ENCODE data around the gene GLI2. TPM values are rescaled to one million over a fixed set of nuclear protein-coding genes. Genes with fewer than 3 reads are reported as not detected.

GLI2 gene
- total and polyA plus RNA-seq, 2 of the 4 experiments (the other 2 are of a cell fraction) = 3.8 to 26.0 TPM

GRCh38 chr2:120761911-120762310, 26.2 kb downstream of the GLI2 start:
- Histone ChIP-seq H3K4me1 (ENCODE audit: control insufficient read depth, insufficient read depth, low read length) (peaks cover 75% of the 10 kb centered on the region), H3K36me3 (ENCODE audit: control insufficient read depth, insufficient read depth, low read length) (no peaks in the 10 kb centered on the region), H3K9me1 (ENCODE audit: insufficient read depth, low read length) (peaks cover 79% of the 10 kb centered on the region)

More at GRCh38 chr2:120761911-120762310, 26.2 kb downstream of the GLI2 start:
- intact Hi-C loops (cut with micrococcal nuclease) = no loop called here
- Histone ChIP-seq H2AK9ac (replicated peaks; ENCODE audit: low read depth, low read length, poor library complexity) (no peak overlapping the region), H2BK20ac (ENCODE audit: low read depth, low read length) (no peak overlapping the region), H3K4me2 (ENCODE audit: low read depth, low read length) (no peak overlapping the region), H2AK5ac (ENCODE audit: low read depth, low read length) (no peak overlapping the region), H4K8ac (ENCODE audit: low read depth in 2 of 2, low read length in 2 of 2) (no peak overlapping the region; a peak in 1 of 4 replicates), H3K18ac (ENCODE audit: low read depth, low read length) (no peak overlapping the region), H2BK15ac (ENCODE audit: low read depth, low read length) (no peak overlapping the region), H3K27me3 (ENCODE audit: control insufficient read depth, insufficient read depth, low read length) (no peaks in the 10 kb centered on the region), H2AFZ (replicated peaks; ENCODE audit: low read length, poor library complexity) (no peak overlapping the region), H4K91ac (ENCODE audit: insufficient read depth, low read depth, low read length) (peak overlapping the region; percentile 48; the same call in 1 of the 2 replicates), H2BK120ac (ENCODE audit: low read depth, low read length) (no peak overlapping the region), H3K56ac (ENCODE audit: extremely low read depth, insufficient read depth, low read length) (no peak overlapping the region), H3K79me1 (ENCODE audit: low read depth in 1 of 2, low read length in 2 of 2) (peaks cover 20 to 90% of the 10 kb centered on the region in 2 experiments; a peak in 3 of 4 replicates), H3K23ac (ENCODE audit: low read depth, low read length) (no peak overlapping the region), H3K14ac (replicated peaks; ENCODE audit: low read depth, low read length) (peak overlapping the region; percentile 34; the same call in 1 of the 2 replicates), H3K27ac (ENCODE audit: insufficient read depth, low read length) (no peak overlapping the region), H3K9me3 (ENCODE audit: control insufficient read depth, insufficient read depth, low read length) (no peaks in the 10 kb centered on the region), H2BK5ac (ENCODE audit: low read depth, low read length, poor library complexity, severe bottlenecking) (no peak overlapping the region), H4K20me1 (ENCODE audit: insufficient read depth, low read length) (peaks cover 42% of the 10 kb centered on the region), H3K4ac (ENCODE audit: low read depth, low read length) (peak overlapping the region; percentile 97), H4K5ac (ENCODE audit: low read depth, low read length) (no peak overlapping the region), H3K9ac (ENCODE audit: low read depth, low read length) (no peak overlapping the region), H3K4me3 (ENCODE audit: insufficient read depth, low read depth, low read length) (no peak overlapping the region)
- DNase-seq (no peak), ATAC-seq (ENCODE audit: low read depth) (no peak)
- dilution Hi-C loops (cut with HindIII; ENCODE audit: low sequenced_read_pairs, unreplicated experiment) = no loop called here
- in situ Hi-C loops (cut with MboI; ENCODE audit: low sequenced_read_pairs) = no loop called here
- ChIA-PET POLR2A (ENCODE audit: unreplicated experiment) (no interaction called here), CTCF (no interaction called here)
- TF ChIP-seq SMC3 (IDR thresholded peaks at IDR 0.05; ENCODE audit: low read depth, low read length) (no peak), RAD21 (IDR thresholded peaks at IDR 0.05; ENCODE audit: low read length) (no peak), RCOR1 (IDR thresholded peaks at IDR 0.05; ENCODE audit: insufficient replicate concordance, low read length) (no peak), MAZ (IDR thresholded peaks at IDR 0.05; ENCODE audit: borderline replicate concordance, low read depth, low read length) (no peak), MAFK (IDR thresholded peaks at IDR 0.05; ENCODE audit: low read depth, low read length) (no peak), CTCF (conservative IDR thresholded peaks at IDR 0.05; ENCODE audit: low read depth, low read length) (no peak), ELK1 (IDR thresholded peaks at IDR 0.05; ENCODE audit: borderline replicate concordance, low read depth, low read length) (no peak), CHD1 (IDR thresholded peaks at IDR 0.05; ENCODE audit: low read depth, low read length) (no peak), NFE2L2 (IDR thresholded peaks at IDR 0.05; ENCODE audit: low read depth, low read length) (no peak), RFX5 (IDR thresholded peaks at IDR 0.05; ENCODE audit: low read depth, low read length) (no peak)
- WGBS, 2 experiments (ENCODE audit: extremely low coverage in 2 of 2, insufficient read length in 1 of 2) = 94% methylated on average over 3 of the region's 5 CpGs; no CpG with 5 or more reads in 1 of the 2 experiments
- no TSS peak for BruUV-seq (replicated peaks)

Data from IMR-90 (cell line).